MM.1S (cell line): ENCODE data around the gene CISD2.

Source experiments
- DNase-seq: peaks from one replicate; pipeline ENCODE4 v3.0.0-alpha.2; 2015
- H2AFZ ChIP-seq: fragments of 300-600 bp; sonication (generic); 2 replicates; pipeline ENCODE4 v1.6.0; 2016; ENCODE audit warnings: antibody characterized with exemption, low read length
- H3F3A ChIP-seq: fragments of 300-600 bp; sonication (generic); 2 replicates; pipeline ENCODE4 v1.6.1; 2016; ENCODE audit warnings: mild to moderate bottlenecking, antibody characterized with exemption, low read length, moderate library complexity, mixed read lengths; ENCODE audit not compliant: insufficient read depth
- H3K27ac ChIP-seq: fragments of 300-600 bp; sonication (generic); 2 replicates; pipeline ENCODE4 v1.5.1; 2016; ENCODE audit warnings: mild to moderate bottlenecking, low read length
- H3K27me3 ChIP-seq: fragments of 300-600 bp; sonication (generic); replicated peaks from 2 replicates; pipeline ENCODE4 v1.6.0; 2016; ENCODE audit warnings: low read length; ENCODE audit not compliant: insufficient read depth
- H3K36me3 ChIP-seq: fragments of 300-600 bp; sonication (generic); replicated peaks from 2 replicates; pipeline ENCODE4 v1.6.1; 2016; ENCODE audit warnings: mild to moderate bottlenecking, low read length, mixed read lengths; ENCODE audit not compliant: insufficient read depth
- H3K4me1 ChIP-seq: fragments of 300-600 bp; sonication (generic); 2 replicates; pipeline ENCODE4 v1.6.1; 2016; ENCODE audit warnings: low read length, mixed read lengths
- H3K4me2 ChIP-seq: fragments of 300-600 bp; sonication (generic); 2 replicates; pipeline ENCODE4 v1.6.0; 2016; ENCODE audit warnings: low read depth, low read length
- H3K4me3 ChIP-seq: fragments of 300-600 bp; sonication (generic); 2 replicates; pipeline ENCODE4 v1.5.1; 2016; ENCODE audit warnings: low read length, mixed read lengths
- H3K79me2 ChIP-seq: fragments of 300-600 bp; sonication (generic); 2 replicates; pipeline ENCODE4 v1.6.1; 2016; ENCODE audit warnings: mixed run types, low read length, mixed read lengths
- H3K9ac ChIP-seq: fragments of 300-600 bp; sonication (generic); 2 replicates; pipeline ENCODE4 v1.6.1; 2016; ENCODE audit warnings: low read length, mixed read lengths
- H3K9me2 ChIP-seq: fragments of 300-600 bp; sonication (generic); replicated peaks from 2 replicates; pipeline ENCODE4 v1.6.1; 2016; ENCODE audit warnings: mild to moderate bottlenecking, low read length, mixed read lengths; ENCODE audit not compliant: insufficient read depth
- H3K9me3 ChIP-seq: fragments of 300-600 bp; sonication (generic); replicated peaks from 2 replicates; pipeline ENCODE4 v1.6.1; 2016; ENCODE audit warnings: mild to moderate bottlenecking, low read length, mixed read lengths; ENCODE audit not compliant: insufficient read depth
- H4K20me1 ChIP-seq: fragments of 300-600 bp; sonication (generic); 2 replicates; pipeline ENCODE4 v1.6.1; 2016; ENCODE audit warnings: mild to moderate bottlenecking, low read length, moderate library complexity, mixed read lengths; ENCODE audit not compliant: insufficient read depth
- CTCF ChIP-seq: fragments of 300-600 bp; sonication (generic); IDR thresholded peaks from 2 replicates; pipeline ENCODE4 v1.5.1; 2016; ENCODE audit warnings: antibody characterized with exemption, low read length, mixed read lengths
- EZH2 ChIP-seq: fragments of 300-600 bp; sonication (generic); optimal IDR thresholded peaks from 2 replicates; pipeline ENCODE3; 2017; ENCODE audit warnings: low read depth, mild to moderate bottlenecking, antibody characterized with exemption, low read length, mixed read lengths
- EZH2phosphoT487 ChIP-seq: fragments of 300-600 bp; sonication (generic); IDR thresholded peaks from 2 replicates; pipeline ENCODE4 v1.6.1; 2018; ENCODE audit warnings: antibody characterized with exemption, low read length

CISD2 gene

DNA sequence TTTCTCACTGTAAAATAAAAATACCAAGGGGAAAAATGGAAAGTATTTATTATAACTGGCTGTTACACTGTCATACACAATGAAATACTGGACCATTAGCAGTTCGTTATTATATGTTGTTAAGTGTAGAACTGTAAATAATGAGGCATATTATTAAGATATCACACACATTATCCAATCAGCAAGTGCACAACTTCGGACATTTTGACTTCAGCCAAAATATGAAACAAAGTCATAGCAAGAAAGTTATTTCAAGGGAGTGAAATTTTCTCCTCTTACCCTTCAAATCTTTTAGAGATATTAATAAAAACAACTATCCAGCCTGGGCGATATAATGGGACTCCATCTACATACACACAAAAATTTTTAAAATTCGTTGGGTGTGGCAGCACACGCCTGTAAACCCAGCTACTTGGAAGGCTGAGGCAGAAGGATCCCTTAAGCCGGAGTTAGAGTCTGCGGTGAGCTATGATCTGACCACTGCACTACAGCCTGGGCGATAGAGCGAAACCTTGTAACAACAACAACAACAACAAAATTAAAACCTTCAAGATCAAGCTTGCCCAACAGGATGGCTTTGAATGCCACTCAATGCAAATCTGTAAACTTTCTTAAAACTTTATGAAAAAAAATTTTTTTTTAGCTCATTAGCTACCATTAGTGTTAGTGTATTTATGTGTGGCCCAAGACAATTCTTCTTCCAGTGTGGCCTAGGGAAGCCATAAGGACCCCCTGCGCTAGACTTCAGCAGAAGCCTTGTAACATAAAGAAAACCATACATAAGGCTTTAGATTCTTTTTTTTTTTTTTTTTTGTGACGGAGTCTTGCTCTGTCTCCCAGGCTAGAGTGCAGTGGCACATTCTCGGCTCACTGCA, 1.3 kb upstream of the CISD2 start:
- peak; percentile 32 for DNase-seq
- no peaks in the 10 kb centered on the region for H3K36me3 ChIP-seq
- H2AFZ ChIP-seq: 0 out of 2 replicates have a peak overlapping the region, but pooled peaks have one; percentile 60
- TF ChIP-seq EZH2phosphoT487: no peak
- no peak for TF ChIP-seq CTCF
- peak overlapping the region; percentile 71 for H3K4me2 ChIP-seq
- H4K20me1 ChIP-seq: no peaks in the 10 kb centered on the region
- no peaks in the 10 kb centered on the region for H3K9me3 ChIP-seq
- H3K4me1 ChIP-seq: peaks cover 20% of the 10 kb centered on the region; the same call in 1 of the 2 replicates
- no peaks in the 10 kb centered on the region for H3K9me2 ChIP-seq
- peaks cover 25% of the 10 kb centered on the region for H3F3A ChIP-seq
- peaks cover 71% of the 10 kb centered on the region for H3K79me2 ChIP-seq
- H3K4me3 ChIP-seq: peak overlapping the region; percentile 65
- H3K27ac ChIP-seq: peak overlapping the region; percentile 97; the same call in 1 of the 2 replicates
- no peaks in the 10 kb centered on the region for H3K27me3 ChIP-seq
- peak overlapping the region; percentile 88; the same call in 1 of the 2 replicates for H3K9ac ChIP-seq

GRCh38 chr4:102868153-102868780, 525 bp upstream of the CISD2 start:
- Histone ChIP-seq H3K4me1 (peaks cover 20% of the 10 kb centered on the region; the same call in 1 of the 2 replicates), H3K4me3 (peak overlapping the region; percentile 65), H3K4me2 (peak overlapping the region; percentile 71), H3K9me2 (no peaks in the 10 kb centered on the region), H3K9me3 (no peaks in the 10 kb centered on the region), H3K9ac (peak overlapping the region; percentile 88), H2AFZ (peak overlapping the region; percentile 60), H3F3A (peaks cover 25% of the 10 kb centered on the region), H3K79me2 (peaks cover 78% of the 10 kb centered on the region), H4K20me1 (no peaks in the 10 kb centered on the region), H3K27ac (peak overlapping the region; percentile 97), H3K27me3 (no peaks in the 10 kb centered on the region), H3K36me3 (no peaks in the 10 kb centered on the region)
- DNase-seq: no peak
- no peak for TF ChIP-seq EZH2phosphoT487
- no peak for TF ChIP-seq CTCF
- no peak for TF ChIP-seq EZH2

GRCh38 chr4:102869569-102870197, 891 bp downstream of the CISD2 start:
- peak overlapping the region; percentile 88 for H3K9ac ChIP-seq
- H3K9me2 ChIP-seq: no peaks in the 10 kb centered on the region
- H3K4me1 ChIP-seq: peaks cover 20% of the 10 kb centered on the region; the same call in 1 of the 2 replicates
- no peaks in the 10 kb centered on the region for H3K36me3 ChIP-seq
- DNase-seq: no peak
- H3K27ac ChIP-seq: peak overlapping the region; percentile 97
- H3K4me2 ChIP-seq: peak overlapping the region; percentile 89
- H3K79me2 ChIP-seq: peaks cover 81% of the 10 kb centered on the region
- TF ChIP-seq CTCF: no peak
- TF ChIP-seq EZH2phosphoT487: no peak
- TF ChIP-seq EZH2: no peak
- no peaks in the 10 kb centered on the region for H3K27me3 ChIP-seq
- H2AFZ ChIP-seq: peak overlapping the region; percentile 59
- H4K20me1 ChIP-seq: no peaks in the 10 kb centered on the region
- no peaks in the 10 kb centered on the region for H3K9me3 ChIP-seq
- peak overlapping the region; percentile 80 for H3K4me3 ChIP-seq
- H3F3A ChIP-seq: peaks cover 25% of the 10 kb centered on the region
